Measurements from ENCODE around the gene IL4R. TPM values are rescaled to one million over a fixed set of nuclear protein-coding genes. Genes with fewer than 3 reads are reported as not detected.

Gene IL4R
- total RNA-seq, 1 experiment from 2014 or later = 29.6 TPM

DNA sequence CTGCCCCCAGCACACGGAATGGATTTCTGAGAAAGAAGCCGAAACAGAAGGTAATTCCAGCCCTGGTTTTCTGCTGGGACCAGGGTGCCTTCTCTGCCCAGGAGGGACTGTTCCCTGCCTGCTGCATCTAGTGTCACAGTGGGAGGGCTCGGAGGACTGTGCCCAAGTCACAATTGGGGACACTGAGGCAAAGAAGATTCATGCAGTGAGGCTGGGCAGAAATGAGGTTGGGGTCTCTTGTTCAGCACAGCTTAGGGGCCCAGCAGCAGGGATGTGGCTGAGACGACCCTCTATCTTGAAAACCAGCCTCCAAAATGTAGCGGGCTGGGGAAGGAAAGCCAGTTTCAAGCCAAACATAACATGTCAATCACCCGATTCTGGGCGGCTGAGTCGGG lies 88.8 kb downstream of the IL4R start (continued):
- no peak for TF ChIP-seq TCF7L2 (IDR thresholded peaks at IDR 0.05; ENCODE audit: borderline replicate concordance, extremely low read depth, insufficient read depth, insufficient read length)

- H3K27me3 ChIP-seq (ENCODE audit: insufficient read depth, low read length) = 0 out of 2 replicates have a peak, but pooled peaks cover 3% of the 10 kb centered on the region
- ATAC-seq = no peak
- TF ChIP-seq YY1 (IDR thresholded peaks at IDR 0.05; ENCODE audit: extremely low read depth, insufficient replicate concordance, low read depth, low read length) (no peak), RAD21 (IDR thresholded peaks at IDR 0.05; ENCODE audit: low read depth) (no peak), SRF (IDR thresholded peaks at IDR 0.05; ENCODE audit: low read depth) (no peak), SIN3A (IDR thresholded peaks at IDR 0.05; ENCODE audit: low read depth) (no peak), EZH2phosphoT487 (IDR thresholded peaks at IDR 0.05; ENCODE audit: borderline replicate concordance) (no peak), EGR1 (IDR thresholded peaks at IDR 0.05; ENCODE audit: low read depth) (no peak), CBX3 (IDR thresholded peaks at IDR 0.05; ENCODE audit: low read depth) (no peak), POLR2A (IDR thresholded peaks at IDR 0.05; ENCODE audit: borderline replicate concordance, extremely low read depth, insufficient read depth, insufficient read length) (no peak), FOSL1 (IDR thresholded peaks at IDR 0.05; ENCODE audit: low read depth) (no peak), JUND (IDR thresholded peaks at IDR 0.05) (no peak), ZFX (IDR thresholded peaks at IDR 0.05) (no peak), ZNF274 (IDR thresholded peaks at IDR 0.05; ENCODE audit: low read depth, low read length) (no peak), SP1 (IDR thresholded peaks at IDR 0.05; ENCODE audit: low read depth) (no peak), POLR2AphosphoS5 (IDR thresholded peaks at IDR 0.05; ENCODE audit: low read depth, low read length) (no peak), EZH2 (IDR thresholded peaks at IDR 0.05) (no peak), TCF7L2 (IDR thresholded peaks at IDR 0.05; ENCODE audit: borderline replicate concordance, extremely low read depth, insufficient read depth, insufficient read length) (no peak), ELF1 (IDR thresholded peaks at IDR 0.05; ENCODE audit: borderline replicate concordance, low read depth) (no peak)
- TF ChIP-seq, protein P1, sequence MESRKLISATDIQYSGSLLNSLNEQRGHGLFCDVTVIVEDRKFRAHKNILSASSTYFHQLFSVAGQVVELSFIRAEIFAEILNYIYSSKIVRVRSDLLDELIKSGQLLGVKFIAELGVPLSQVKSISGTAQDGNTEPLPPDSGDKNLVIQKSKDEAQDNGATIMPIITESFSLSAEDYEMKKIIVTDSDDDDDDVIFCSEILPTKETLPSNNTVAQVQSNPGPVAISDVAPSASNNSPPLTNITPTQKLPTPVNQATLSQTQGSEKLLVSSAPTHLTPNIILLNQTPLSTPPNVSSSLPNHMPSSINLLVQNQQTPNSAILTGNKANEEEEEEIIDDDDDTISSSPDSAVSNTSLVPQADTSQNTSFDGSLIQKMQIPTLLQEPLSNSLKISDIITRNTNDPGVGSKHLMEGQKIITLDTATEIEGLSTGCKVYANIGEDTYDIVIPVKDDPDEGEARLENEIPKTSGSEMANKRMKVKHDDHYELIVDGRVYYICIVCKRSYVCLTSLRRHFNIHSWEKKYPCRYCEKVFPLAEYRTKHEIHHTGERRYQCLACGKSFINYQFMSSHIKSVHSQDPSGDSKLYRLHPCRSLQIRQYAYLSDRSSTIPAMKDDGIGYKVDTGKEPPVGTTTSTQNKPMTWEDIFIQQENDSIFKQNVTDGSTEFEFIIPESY (IDR thresholded peaks at IDR 0.05; ENCODE audit: extremely low read depth, insufficient replicate concordance, low read length) = no peak
- TF ChIP-seq, protein P2, sequence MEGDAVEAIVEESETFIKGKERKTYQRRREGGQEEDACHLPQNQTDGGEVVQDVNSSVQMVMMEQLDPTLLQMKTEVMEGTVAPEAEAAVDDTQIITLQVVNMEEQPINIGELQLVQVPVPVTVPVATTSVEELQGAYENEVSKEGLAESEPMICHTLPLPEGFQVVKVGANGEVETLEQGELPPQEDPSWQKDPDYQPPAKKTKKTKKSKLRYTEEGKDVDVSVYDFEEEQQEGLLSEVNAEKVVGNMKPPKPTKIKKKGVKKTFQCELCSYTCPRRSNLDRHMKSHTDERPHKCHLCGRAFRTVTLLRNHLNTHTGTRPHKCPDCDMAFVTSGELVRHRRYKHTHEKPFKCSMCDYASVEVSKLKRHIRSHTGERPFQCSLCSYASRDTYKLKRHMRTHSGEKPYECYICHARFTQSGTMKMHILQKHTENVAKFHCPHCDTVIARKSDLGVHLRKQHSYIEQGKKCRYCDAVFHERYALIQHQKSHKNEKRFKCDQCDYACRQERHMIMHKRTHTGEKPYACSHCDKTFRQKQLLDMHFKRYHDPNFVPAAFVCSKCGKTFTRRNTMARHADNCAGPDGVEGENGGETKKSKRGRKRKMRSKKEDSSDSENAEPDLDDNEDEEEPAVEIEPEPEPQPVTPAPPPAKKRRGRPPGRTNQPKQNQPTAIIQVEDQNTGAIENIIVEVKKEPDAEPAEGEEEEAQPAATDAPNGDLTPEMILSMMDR (IDR thresholded peaks at IDR 0.05 in 2 of 3, conservative IDR thresholded peaks at IDR 0.05 in 1 of 3; ENCODE audit: borderline replicate concordance in 1 of 3, insufficient read depth in 1 of 3, low read depth in 2 of 3, low read length in 2 of 3) = no peak
- intact Hi-C loops (cut with micrococcal nuclease) = no loop called here
- H3K27ac ChIP-seq (ENCODE audit: low read depth, low read length) = no peak overlapping the region
- ChIA-PET POLR2A (no interaction called here), RAD21 (ENCODE audit: low non-redundant PET in 1 of 2, low total read pairs in 2 of 2, uncharacterized antibody in 2 of 2, unreplicated experiment in 2 of 2) (no interaction called here), CTCF (no interaction called here)
- H3K79me2 ChIP-seq (ENCODE audit: insufficient read depth, low read length) = no peaks in the 10 kb centered on the region
- H4K20me1 ChIP-seq (ENCODE audit: insufficient read depth) = no peaks in the 10 kb centered on the region
- no peak overlapping the region for H3K4me2 ChIP-seq (ENCODE audit: low read length)
- no TSS peak for BruUV-seq (replicated peaks)
- H3K4me3 ChIP-seq (replicated peaks in 1 of 2; ENCODE audit: low read depth in 1 of 2, low read length in 2 of 2) = no peak overlapping the region
- peaks cover 2 to 3% of the 10 kb centered on the region in 2 experiments; a peak in 3 of 4 replicates for H3K4me1 ChIP-seq (ENCODE audit: control insufficient read depth in 1 of 2, insufficient read depth in 2 of 2, low read length in 2 of 2)
- no peak for DNase-seq (ENCODE audit: low read depth, low spot score)
- no peak overlapping the region for H2AFZ ChIP-seq (ENCODE audit: low read depth, low read length, poor library complexity, severe bottlenecking)
- no peaks in the 10 kb centered on the region for H3K36me3 ChIP-seq (ENCODE audit: control insufficient read depth in 1 of 2, insufficient read depth in 2 of 2, low read length in 2 of 2)
- no peaks in the 10 kb centered on the region for H3K9me3 ChIP-seq (ENCODE audit: control insufficient read depth in 1 of 2, insufficient read depth in 1 of 2, low read depth in 1 of 2, low read length in 2 of 2)
- H3K9me2 ChIP-seq (ENCODE audit: insufficient read depth) = no peaks in the 10 kb centered on the region
- H3K9ac ChIP-seq (ENCODE audit: low read length) = no peak overlapping the region
Measured at GRCh38 chr16:27402964-27403600, 89.3 kb downstream of the IL4R start.
